ENCODE data around the gene CD38.

The CD38 gene

DNA sequence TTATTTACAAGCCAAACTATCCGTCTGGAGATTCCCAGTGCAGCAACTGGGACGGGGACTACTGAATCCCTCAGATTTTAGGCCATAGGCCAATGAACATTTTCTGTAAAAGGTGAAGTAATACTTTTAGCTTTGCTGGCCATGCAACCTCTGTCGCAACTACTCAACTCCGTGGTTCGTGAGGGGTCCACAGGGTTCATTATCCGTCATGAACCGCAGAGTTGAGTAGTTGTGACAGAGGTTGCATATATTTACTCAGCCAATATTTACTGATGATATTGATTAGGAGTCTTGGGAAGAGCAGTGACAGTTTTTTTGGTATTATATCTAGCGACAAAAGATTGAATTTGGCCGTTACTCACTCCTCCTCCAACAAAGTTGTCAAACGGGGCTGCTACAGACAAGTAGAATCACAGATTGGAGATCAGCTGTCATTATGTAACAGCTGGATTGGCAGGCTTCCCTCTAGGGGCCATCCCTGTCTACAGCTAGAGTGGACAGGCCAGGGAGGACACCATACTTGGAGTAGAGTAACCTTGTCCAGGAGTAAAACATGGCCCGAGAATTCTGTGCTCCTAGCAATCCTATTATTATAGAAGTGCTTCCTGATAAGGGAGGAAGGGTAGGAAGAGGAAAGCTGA, 37.2 kb upstream of the CD38 start:
- DNase-seq (ENCODE audit: extremely low read depth, low read depth), result no peak
- TF ChIP-seq, protein P1, sequence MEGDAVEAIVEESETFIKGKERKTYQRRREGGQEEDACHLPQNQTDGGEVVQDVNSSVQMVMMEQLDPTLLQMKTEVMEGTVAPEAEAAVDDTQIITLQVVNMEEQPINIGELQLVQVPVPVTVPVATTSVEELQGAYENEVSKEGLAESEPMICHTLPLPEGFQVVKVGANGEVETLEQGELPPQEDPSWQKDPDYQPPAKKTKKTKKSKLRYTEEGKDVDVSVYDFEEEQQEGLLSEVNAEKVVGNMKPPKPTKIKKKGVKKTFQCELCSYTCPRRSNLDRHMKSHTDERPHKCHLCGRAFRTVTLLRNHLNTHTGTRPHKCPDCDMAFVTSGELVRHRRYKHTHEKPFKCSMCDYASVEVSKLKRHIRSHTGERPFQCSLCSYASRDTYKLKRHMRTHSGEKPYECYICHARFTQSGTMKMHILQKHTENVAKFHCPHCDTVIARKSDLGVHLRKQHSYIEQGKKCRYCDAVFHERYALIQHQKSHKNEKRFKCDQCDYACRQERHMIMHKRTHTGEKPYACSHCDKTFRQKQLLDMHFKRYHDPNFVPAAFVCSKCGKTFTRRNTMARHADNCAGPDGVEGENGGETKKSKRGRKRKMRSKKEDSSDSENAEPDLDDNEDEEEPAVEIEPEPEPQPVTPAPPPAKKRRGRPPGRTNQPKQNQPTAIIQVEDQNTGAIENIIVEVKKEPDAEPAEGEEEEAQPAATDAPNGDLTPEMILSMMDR (IDR thresholded peaks at IDR 0.05; ENCODE audit: low read depth, low read length, missing control alignments), result no peak
- H3K4me3 ChIP-seq (replicated peaks; ENCODE audit: low read depth, low read length), result no peak overlapping the region

DNA sequence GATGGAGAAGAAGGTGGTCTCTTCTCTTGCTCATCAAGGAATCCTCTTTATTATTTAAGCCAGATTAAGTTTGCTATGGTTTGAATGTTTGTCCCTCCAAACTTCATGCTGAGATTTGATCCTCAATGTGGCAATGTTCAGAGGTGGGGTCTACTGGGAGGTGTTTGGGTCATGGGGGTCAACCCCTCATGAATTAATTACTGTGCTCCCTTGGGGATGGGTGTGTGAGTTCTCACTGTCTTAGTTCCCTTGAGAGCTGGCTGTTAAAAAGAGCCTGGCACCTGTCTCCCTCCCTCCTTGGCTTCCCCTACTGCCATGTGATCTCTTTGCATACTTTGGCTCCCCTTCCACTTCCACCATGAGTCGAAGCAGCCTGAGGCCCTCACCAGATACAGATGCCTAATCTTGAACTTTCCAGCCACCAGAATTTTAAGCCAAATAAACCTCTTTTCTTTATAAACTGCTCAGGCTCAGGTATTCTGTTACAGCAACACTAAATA, 36.0 kb upstream of the CD38 start:
- TF ChIP-seq, protein P1 (IDR thresholded peaks at IDR 0.05; ENCODE audit: low read depth, low read length, missing control alignments), result no peak
- no peak for DNase-seq (ENCODE audit: extremely low read depth, low read depth)
- no peak overlapping the region for H3K4me3 ChIP-seq (replicated peaks; ENCODE audit: low read depth, low read length)

DNA sequence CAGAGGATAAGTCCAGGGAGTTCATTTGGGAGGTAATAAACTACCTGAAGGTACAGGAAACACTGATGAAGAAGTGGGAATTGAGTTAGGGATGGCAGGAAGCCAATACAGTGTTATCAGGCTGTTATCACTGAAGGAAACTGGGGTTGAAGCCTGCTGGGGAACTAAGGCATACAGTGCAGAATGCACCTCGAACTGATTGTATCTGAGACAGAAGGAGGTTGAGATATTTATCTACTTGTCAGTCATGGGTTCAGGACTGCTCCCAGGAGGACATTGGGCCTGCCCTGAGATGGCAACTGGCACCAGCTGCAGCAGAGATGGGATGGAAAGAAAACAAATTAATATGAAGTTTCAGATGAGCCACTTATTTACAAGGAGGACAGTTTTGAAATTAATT, 35.5 kb upstream of the CD38 start:
- TF ChIP-seq, protein P1 (IDR thresholded peaks at IDR 0.05; ENCODE audit: low read depth, low read length, missing control alignments), result no peak
- no peak for DNase-seq (ENCODE audit: extremely low read depth, low read depth)
- no peak overlapping the region for H3K4me3 ChIP-seq (replicated peaks; ENCODE audit: low read depth, low read length)

DNA sequence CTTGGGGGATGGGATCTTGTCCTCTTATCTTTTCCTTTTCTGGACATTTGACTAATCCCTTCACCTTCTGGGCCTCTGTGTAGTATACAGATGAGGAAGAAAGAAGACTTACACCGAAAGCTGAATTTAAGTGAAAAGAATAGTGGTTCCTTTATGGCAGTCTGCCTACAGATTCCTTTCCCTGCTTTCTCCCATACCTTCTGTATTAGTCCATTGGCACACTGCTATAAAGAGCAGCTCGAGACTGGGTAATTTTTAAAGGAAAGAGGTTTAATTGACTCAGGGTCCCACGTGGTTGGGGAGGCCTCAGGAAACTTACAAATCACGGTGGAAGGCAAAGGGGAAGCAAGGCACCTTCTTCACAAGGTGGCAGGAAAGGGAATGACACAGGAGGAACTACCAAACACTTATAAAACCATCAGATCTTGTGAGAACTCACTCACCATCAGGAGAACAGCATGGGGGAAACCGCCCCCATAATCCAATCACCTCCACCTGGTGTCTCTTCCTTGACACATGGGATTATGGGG, 34.0 kb upstream of the CD38 start:
- DNase-seq (ENCODE audit: extremely low read depth, low read depth), result no peak
- TF ChIP-seq, protein P1 (IDR thresholded peaks at IDR 0.05; ENCODE audit: low read depth, low read length, missing control alignments), result no peak
- no peak overlapping the region for H3K4me3 ChIP-seq (replicated peaks; ENCODE audit: low read depth, low read length)

DNA sequence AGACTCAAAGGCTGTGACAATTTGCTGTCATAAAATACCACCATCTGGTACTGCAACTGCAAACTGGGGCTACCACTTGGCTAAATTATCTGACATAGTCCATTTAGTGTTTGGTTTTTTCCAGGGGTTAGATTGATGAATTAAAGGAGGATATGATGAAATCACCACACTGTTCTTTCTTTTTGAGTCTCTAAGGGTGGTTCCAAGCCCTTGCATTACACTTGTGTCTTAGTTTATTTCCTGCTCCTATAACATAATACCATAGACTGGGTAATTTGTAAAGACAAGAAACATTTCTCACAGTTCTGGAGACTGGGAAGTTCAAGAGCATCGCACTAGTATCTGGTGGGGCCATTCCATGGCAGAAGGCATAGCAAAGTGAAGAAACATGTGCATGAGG, 32.0 kb upstream of the CD38 start:
- H3K4me3 ChIP-seq (replicated peaks; ENCODE audit: low read depth, low read length), result no peak overlapping the region
- DNase-seq (ENCODE audit: extremely low read depth, low read depth), result no peak
- TF ChIP-seq, protein P1 (IDR thresholded peaks at IDR 0.05; ENCODE audit: low read depth, low read length, missing control alignments), result no peak

DNA sequence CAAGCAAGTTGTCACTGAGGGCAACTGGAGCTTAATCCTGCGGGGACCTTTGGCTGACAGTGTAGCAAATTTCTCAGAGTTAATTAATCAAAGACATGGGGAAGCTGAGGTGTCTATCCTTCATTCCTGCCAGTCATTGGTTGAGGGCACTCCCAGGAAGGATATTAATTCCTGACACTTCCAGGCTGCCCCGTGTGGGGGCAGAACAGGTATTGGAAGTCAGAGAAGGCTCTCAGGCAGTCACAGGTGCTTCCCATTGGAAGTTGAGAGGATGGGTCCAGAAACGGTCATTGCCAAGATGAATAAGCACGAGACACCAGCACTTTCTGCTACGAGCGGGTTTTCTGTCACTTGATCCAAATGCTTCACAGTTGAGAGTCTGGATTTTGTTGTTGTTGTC, 29.1 kb upstream of the CD38 start:
- TF ChIP-seq, protein P1 (IDR thresholded peaks at IDR 0.05; ENCODE audit: low read depth, low read length, missing control alignments), result no peak
- DNase-seq (ENCODE audit: extremely low read depth, low read depth), result no peak
- H3K4me3 ChIP-seq (replicated peaks; ENCODE audit: low read depth, low read length), result no peak overlapping the region
